HEK293T (cell line): Measurements from ENCODE around the gene APLP2.

Experiments used
- BHLHE40 ChIP-seq: fragments of 450-650 bp; IDR thresholded peaks from 2 replicates; pipeline ENCODE4 v1.6.1; 2016; ENCODE audit warnings: mild to moderate bottlenecking, moderate library complexity, borderline replicate concordance
- CTBP1 ChIP-seq: fragments of 450-650 bp; IDR thresholded peaks from 2 replicates; pipeline ENCODE4 v1.6.1; 2016; ENCODE audit warnings: borderline replicate concordance
- FOXK2 ChIP-seq: fragments of 450-650 bp; IDR thresholded peaks from 2 replicates; pipeline ENCODE4 v1.6.1; 2016; ENCODE audit warnings: mild to moderate bottlenecking
- FOXM1 ChIP-seq: fragments of 450-650 bp; IDR thresholded peaks from 2 replicates; pipeline ENCODE4 v1.6.1; 2017; ENCODE audit warnings: mild to moderate bottlenecking, borderline replicate concordance
- HDGF ChIP-seq: fragments of 450-650 bp; IDR thresholded peaks from 2 replicates; pipeline ENCODE4 v1.6.1; 2017; ENCODE audit warnings: antibody characterized with exemption, borderline replicate concordance
- L3MBTL2 ChIP-seq: fragments of 450-650 bp; conservative IDR thresholded peaks from 2 replicates; pipeline ENCODE4 v1.6.1; 2016; ENCODE audit warnings: mild to moderate bottlenecking
- NFRKB ChIP-seq: fragments of 450-650 bp; IDR thresholded peaks from 2 replicates; pipeline ENCODE4 v1.6.1; 2016; ENCODE audit warnings: mild to moderate bottlenecking, moderate library complexity
- SP1 ChIP-seq: fragments of 450-650 bp; IDR thresholded peaks from 2 replicates; pipeline ENCODE4 v1.6.1; 2017
- ZNF384 ChIP-seq: fragments of 450-650 bp; IDR thresholded peaks from 2 replicates; pipeline ENCODE4 v1.6.1; 2016

DNA sequence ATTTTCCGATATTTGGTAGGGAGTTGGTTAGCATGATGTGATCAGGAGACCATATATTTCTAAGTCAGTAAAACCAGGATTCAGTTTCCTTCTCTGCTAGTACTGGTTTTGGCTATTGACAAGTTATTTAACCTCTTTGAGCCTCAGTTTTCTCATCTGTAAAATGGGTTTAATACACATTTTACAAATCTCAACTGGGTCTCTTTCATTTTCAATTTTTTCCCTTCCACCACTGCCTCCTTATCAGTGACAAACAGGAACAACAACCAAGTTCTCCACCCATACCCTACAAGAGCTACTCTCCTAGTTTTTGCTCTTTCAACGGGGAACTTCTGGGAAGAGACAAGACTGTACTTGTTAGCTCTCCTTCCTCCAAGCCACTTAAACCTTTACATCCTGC lies 6.2 kb upstream of the APLP2 start:
- no peak for TF ChIP-seq FOXK2
- TF ChIP-seq SP1 = no peak
- no peak for TF ChIP-seq HDGF
- no peak for TF ChIP-seq FOXM1
- TF ChIP-seq NFRKB = no peak
- TF ChIP-seq BHLHE40 = no peak
- TF ChIP-seq CTBP1 = no peak
- TF ChIP-seq ZNF384 = no peak
- TF ChIP-seq L3MBTL2 = no peak
